GM19193 (cell line): ENCODE data around the gene PDE6A.

Experiments used
- POLR2A ChIP-seq: IDR thresholded peaks from 4 replicates; pipeline ENCODE4 v1.6.1; 2011; ENCODE audit not compliant: insufficient read depth, insufficient read length; ENCODE audit errors: extremely low read depth

PDE6A gene

DNA sequence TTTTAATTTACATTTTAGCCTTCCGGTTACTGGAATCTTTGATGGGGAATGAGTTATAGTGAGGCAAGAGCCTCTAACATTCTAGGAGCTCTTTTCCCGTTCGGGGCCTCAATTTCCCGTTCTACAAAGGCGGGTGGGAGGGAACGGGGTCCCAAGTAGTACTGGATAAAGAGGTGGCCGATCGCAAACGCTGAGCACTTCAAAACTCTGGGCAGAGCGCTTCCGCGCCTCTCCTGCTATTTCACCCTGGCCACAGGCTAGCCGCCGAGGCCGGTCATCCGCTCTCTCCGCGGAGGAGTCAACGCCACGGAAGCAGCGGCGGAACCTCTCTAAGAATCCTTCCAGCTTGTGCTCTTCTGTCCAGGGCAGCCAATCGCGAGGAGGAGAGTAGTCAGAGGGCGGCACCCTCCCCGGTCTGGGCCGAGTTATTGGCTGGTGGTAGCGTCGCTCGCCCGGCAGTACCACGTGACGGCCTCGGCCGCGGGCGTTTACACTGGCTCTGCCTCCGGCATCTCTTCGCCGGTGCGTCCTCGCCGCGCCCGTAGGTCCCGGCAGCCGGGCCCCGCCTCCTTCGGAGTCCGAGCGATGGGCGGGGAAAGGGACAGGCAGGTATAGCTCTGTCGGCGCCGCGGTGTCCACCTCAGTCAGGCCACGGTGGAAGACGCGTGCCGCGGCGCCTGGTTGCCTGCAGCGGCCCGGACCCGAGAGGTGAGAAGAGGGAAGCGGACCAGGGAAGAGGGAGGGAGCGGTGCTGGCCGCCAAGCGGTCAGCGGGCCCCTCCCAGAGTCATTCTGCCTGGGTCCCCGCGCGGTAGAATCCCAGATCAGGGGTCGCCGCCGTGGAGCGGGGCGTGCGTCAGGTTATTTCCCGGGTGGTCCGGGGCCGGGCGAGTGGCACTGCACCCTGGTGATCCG, 15.9 kb upstream of the PDE6A start, which contains the start of gene SLC26A2:
SLC26A2 (plus strand) TSS at position 487 of the 914 bp plus-strand sequence. CDS start 16,895 bp downstream, outside the sequence.
- TF ChIP-seq POLR2A = peak; percentile 95

DNA sequence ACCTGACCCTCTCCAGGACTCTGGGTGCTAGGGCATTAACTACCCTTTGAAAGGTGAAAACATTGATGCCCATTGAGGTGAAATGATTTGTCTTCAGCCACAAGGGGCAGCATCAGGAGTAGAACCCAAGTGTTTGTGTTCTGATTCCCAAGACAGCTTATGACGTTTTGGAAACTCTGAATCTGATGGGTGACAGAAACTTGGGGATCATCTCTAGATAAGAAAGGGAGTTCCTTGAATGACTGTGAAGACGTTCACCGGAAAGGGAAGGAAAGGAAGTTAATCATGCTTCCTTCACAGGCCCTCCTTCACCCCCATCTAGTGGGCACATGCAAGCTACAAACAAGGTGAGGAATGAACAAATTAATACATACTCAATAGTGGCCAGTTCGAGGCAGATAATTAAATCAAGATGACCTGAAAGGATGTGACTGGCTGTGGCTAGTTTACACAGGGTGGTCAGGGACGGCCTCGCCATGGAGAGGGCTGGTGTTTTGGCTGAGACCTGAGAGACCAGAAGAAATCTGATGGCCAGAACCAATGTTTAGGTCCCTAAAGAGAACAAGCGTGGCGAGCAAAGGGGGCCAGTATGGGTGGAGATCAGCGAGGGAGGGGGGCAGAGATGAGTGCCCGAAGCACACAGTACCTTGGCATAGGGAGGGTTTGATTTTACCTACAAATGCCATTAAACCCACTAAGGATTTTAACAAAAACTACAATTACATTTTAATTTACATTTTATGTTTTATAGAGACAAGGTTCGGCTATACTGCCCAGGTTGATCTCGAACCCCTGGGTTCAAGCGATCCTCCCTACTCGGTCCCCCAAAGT, 15.0 kb upstream of the PDE6A start:
- TF ChIP-seq POLR2A = no peak

DNA sequence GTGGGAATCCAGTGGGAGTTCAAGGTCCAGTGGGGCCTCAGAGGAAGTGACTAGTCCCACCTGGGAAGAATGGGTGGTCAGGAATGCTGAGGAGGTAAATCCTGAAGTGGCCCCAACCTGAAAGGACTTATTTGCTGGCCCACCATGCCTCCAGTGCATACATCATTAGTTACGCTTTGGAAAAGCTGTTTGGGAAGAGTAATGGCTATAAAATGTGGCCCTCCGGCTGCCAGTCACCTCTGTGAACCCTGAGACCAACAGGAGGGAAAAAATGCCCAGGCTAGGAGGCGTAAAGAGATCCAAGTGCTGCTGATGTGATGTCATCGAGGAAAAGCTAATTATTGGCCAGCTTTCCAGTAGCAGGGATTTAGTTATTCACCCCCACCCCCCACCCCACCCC, 13.3 kb upstream of the PDE6A start:
- no peak for TF ChIP-seq POLR2A

DNA sequence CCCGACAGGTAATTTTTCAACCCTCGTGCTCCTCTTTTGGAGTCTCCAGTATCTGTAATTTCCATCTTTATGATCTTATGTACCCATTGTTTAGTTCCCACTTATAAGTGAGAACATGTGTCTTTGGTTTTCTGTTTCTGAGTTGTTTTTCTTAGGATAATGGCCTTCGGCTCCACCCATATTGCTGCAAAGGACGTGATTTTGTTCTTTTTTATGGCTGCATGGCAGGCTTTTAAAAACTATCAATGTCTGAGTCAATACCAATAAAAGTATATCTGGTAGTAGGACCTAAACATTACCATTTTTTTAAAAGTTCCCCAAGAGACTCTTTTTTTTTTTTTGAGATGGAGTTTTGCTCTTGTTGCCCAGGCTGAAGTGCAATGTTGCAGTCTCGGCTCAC, 12.1 kb upstream of the PDE6A start:
- no peak for TF ChIP-seq POLR2A

DNA sequence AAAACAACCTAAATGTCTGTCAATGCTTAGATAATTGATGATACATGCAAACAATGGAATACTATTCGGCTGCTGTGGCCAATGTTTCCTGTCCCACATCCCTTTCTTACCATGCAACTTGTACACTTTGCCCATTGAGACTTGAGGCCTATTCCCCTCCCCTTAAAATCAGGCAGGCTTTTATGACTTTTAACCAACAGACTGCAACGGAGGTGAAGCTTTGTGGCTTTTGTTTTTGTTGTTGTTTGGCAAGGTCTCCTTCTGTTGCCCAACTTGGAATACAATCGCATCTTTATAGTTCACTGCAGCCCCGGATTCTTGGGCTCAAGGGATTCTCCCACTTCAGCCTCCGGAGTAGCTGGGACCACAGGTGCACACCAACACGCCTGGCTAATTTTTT, 10.2 kb upstream of the PDE6A start:
- no peak for TF ChIP-seq POLR2A

DNA sequence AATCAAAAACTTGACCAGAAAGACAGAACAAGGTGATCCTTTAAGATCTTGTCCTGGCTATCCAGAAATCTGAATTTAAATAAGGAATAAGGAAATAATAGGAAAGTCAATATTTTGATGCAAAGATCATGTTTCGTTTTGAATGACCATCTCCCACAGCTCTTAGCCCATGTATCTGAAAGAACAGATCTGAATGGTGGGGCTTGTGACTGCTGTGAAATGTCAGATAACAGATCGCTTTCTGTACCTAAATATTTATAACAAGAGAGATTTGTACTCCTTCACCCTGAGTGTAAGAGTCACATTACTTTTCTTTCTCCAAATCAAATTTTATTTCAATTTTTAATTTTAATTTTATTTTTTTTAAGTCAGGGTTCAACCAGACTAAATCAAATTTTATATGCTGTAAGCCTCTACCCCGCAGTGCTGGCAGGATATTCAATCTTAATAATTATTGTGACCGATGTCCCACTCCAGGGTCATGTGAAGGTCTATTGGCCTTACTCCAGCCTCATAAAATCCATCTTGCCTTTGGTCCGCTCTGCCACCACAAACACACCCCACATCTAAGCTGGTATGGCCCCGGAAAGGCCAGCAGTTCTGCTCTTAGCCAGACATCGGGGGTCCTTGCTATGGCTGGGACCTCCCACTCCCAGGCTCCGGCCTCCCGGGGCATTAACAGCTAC, 9.0 kb upstream of the PDE6A start:
- no peak for TF ChIP-seq POLR2A

DNA sequence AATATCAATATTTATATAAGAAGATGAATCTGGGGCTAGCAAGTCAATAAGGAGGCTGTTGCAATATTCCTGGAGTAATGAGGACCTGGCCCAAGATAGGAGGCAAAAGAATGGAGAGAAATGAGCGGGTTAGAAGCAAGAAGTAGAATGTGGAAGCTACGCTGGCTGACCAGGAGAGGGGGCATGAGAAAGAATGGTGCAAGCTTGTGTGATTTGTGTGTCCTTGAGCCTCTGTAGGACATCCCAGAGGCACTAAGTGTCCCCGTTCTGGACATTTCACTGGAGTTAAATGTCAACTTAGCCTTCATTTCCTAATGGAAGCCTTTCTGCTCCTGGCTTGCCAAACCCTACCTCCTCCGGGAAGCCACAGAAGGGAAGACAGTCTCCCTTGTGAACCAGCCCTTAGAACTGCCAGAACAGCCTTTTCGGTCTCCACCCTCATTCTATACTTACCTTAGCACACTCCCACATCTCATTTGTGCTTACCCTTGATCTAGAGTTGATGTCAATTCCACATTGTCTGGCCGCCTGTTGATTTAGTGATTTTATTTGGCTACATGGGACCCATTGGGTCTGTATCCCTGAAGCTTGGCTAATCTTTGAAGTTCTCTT, 6.7 kb upstream of the PDE6A start:
- TF ChIP-seq POLR2A = no peak

DNA sequence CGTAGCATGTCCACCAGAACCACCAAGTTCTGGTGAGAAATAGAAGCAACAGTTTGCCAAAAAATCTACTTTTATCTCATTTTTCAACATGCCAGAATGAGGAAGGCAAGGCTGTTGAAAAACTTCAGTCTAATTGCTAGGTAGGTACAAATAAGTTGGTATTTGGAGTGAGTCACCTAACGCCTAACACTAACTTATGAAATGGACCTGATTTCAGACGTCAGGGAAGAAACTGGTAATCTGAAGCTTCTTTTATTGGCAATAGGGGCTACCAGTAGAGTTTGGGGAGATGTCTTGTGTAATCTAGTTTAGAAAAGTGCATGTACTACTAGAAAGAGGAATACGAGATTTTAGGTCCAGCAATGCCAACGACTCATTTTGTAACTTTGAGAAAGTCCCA, 4.4 kb upstream of the PDE6A start:
- TF ChIP-seq POLR2A = no peak

DNA sequence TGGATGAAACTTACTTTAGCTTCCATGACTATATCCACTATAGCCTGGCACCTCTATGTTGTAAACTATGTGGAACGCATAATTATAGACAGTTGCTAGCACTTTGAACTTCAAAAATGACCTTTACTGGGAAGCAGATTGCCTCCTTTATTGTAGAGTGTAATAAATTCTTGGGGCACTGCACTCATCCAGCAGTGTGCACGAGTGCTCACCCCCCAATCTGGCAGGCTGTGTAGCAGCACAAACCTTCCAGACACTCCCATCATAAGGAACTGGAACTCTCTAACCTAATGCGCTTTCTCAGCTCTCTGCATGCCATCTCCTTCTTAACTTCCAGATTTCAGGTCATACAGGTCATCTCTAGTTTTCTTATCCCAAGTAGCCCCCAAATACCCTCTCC, 1.5 kb upstream of the PDE6A start:
- TF ChIP-seq POLR2A = no peak

DNA sequence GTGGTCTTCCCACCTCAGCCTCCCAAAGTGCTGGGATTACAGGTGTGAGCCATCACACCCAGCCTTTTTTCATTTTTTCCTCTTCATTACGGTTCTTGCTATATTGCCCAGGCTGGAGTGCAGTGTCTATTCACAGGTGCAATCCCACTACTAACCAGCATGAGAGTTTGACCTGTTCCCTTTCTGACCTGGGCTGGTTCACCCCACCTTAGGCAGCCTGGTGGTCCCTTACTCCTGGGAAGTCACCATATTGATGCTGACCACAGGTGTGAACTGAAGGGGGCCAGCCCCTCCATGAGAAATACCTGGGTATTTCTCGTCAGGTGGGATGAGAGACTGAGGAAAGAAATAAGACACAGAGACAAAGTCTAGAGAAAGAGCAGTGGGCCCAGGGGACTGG, 2.4 kb downstream of the PDE6A start:
- TF ChIP-seq POLR2A = no peak

DNA sequence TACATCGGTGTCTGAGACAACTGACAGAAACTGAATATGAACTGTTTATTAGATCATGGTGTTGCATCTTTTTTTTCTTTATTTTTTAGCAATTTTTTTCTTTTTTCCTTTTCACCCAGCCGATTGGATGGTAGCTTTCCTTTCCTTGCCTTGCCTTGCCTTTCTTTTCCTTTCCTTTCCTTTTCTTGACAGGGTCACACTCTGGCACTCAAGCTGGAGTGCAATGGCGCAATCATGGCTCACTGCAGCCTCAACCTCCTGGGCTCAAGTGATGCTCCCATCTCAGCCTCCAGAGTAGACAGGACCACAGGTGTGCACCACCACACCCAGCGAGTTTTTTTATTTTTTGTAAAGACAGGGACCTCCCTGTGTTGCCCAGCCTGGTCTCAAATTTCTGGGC, 2.8 kb downstream of the PDE6A start:
- TF ChIP-seq POLR2A = no peak

DNA sequence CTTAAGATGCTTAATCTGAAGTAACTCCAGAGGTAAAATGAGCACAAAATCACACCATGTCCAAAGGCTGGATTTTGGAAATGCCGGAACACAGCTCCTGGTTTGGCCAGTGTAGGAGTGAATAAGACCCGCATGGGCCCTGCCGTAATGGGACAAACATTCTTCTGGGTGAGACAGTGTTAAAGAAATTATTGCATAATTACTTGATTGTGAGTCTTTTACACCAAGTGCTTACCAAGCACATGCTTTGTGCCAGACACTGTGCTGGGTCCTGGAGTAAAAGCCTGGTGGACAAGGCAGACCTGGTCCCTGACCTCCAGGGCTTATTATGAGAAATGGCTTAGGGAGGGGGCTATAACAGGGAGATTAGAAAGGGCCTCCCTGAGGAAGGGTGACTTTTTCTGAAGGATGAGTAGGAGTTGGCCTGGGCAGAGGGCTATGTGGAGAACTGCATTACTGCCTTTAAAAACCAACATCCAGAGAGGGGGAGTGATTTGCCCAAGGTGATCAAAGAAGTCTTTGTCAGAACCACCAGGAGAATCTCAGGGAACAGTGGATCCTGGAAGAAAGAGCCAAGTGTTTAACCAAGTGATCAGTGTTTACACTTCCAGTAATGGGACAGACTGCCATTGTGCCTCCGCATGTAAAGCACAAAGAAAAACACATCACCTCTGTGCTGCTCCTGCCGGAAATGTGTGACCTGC, 3.5 kb downstream of the PDE6A start:
- no peak for TF ChIP-seq POLR2A

DNA sequence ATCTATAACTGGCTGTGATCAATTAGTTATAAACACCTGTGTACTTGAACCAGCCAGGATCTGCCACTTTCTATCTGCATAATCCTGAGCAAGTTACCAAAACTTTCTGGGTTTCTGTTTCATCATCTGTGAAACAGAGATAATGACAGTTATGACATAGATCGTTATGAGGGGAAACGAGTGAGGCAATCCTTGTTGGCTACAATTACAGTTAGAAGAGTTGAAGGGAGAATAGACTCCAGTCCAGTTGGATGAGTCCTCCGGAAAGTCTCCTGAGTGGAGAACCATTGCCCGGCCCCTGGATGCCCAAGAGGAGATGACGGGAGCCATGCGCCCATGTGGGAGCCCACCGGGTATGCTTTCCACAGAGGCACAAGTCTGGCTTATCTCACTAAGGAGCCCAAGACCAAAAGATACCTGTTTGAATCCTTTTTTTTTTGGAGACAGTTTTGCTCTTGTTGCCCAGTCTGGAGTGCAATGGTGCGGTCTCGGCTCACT, 4.5 kb downstream of the PDE6A start:
- TF ChIP-seq POLR2A = no peak

DNA sequence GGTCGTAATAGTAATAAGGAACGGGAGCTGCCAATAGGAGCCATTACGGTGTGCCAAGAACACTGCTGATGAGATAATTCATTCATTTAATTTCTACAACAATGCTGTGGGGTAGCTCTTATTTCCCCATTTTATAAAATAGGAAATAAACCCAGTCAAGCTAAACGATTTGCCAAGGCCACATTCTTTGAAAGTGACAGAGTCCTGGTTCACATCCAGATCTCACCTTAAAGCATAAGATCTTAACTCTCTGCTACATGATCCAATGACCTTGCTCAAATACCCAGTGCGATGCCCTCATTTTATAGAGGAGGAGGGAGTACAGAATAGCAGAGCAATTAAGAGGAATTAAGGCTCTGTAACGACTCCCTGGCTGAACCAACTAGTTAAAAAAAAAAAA, 5.0 kb downstream of the PDE6A start:
- TF ChIP-seq POLR2A = no peak
